H1 (cell line): Measurements from ENCODE around the gene C11orf54. TPM values are rescaled to one million over a fixed set of nuclear protein-coding genes. Genes with fewer than 3 reads are reported as not detected.

Experiments used
- ATF3 ChIP-seq: IDR thresholded peaks from 2 replicates; pipeline ENCODE4 v1.6.1; 2011; ENCODE audit warnings: low read depth, mild to moderate bottlenecking, low read length; ENCODE audit not compliant: insufficient read depth
- E2F6 ChIP-seq: IDR thresholded peaks from 2 replicates; pipeline ENCODE4 v1.6.1; 2012; ENCODE audit warnings: inconsistent platforms
- EGR1 ChIP-seq: IDR thresholded peaks from 2 replicates; pipeline ENCODE4 v1.6.1; 2011; ENCODE audit warnings: low read depth, low read length, borderline replicate concordance
- KDM4A ChIP-seq: IDR thresholded peaks from one replicate; pipeline ENCODE4 v1.7.1; 2012; ENCODE audit warnings: low read depth, mild to moderate bottlenecking, moderate library complexity, low read length, inconsistent platforms; ENCODE audit not compliant: severe bottlenecking
- polyA plus RNA-seq, 7 experiments: library from polyadenylated mRNA; depleted of rRNA in 3 of 7; stranded (reverse) in 5 of 7; unstranded in 2 of 7; fragments of >200 nt in 5 of 7; fragments of 200-250 nt in 2 of 7; gene quantifications; 1 replicate in 5 of 7; 2 replicates in 1 of 7; 4 replicates in 1 of 7; pipeline versions ENCODE4 v1.2.1 to v1.2.3, GENCODE V29; 2011 to 2013; ENCODE audit warnings: missing spikeins in 2 of 7, mixed read lengths in 2 of 7
- total RNA-seq: library from RNA; stranded (reverse); fragmentation: NEBNext Ultra II Directional; extraction: Animal tissue kit (Norgen Biotek cat#: 25700); gene quantifications from 2 replicates; pipeline ENCODE4 v1.2.1, GENCODE V29; 2021
- TF ChIP-seq, protein P1 (sequence below), 3 experiments: IDR thresholded peaks; 1 replicate in 2 of 3; 2 replicates in 1 of 3; pipeline versions ENCODE4 v1.5.1 to v1.6.1; 2011; ENCODE audit warnings: low read length in 3 of 3, mild to moderate bottlenecking in 3 of 3, inconsistent platforms in 2 of 3, low read depth in 1 of 3, moderate library complexity in 1 of 3; ENCODE audit not compliant: insufficient read depth in 1 of 3; ENCODE audit errors: control extremely low read depth in 1 of 3
- TF ChIP-seq, protein P2 (sequence below): IDR thresholded peaks from 2 replicates; pipeline ENCODE4 v1.6.1; 2012; ENCODE audit warnings: low read length, inconsistent platforms

The C11orf54 gene
- total and polyA plus RNA-seq, 2 of the 8 experiments (the other 6 are each of a cell fraction or from before 2014, with no cell fraction given) = 14.7 to 24.5 TPM

- TF ChIP-seq, protein P1, sequence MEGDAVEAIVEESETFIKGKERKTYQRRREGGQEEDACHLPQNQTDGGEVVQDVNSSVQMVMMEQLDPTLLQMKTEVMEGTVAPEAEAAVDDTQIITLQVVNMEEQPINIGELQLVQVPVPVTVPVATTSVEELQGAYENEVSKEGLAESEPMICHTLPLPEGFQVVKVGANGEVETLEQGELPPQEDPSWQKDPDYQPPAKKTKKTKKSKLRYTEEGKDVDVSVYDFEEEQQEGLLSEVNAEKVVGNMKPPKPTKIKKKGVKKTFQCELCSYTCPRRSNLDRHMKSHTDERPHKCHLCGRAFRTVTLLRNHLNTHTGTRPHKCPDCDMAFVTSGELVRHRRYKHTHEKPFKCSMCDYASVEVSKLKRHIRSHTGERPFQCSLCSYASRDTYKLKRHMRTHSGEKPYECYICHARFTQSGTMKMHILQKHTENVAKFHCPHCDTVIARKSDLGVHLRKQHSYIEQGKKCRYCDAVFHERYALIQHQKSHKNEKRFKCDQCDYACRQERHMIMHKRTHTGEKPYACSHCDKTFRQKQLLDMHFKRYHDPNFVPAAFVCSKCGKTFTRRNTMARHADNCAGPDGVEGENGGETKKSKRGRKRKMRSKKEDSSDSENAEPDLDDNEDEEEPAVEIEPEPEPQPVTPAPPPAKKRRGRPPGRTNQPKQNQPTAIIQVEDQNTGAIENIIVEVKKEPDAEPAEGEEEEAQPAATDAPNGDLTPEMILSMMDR (IDR thresholded peaks at IDR 0.05; ENCODE audit: control extremely low read depth in 1 of 3, insufficient read depth in 1 of 3, low read depth in 1 of 3, low read length in 3 of 3) = no peak
- TF ChIP-seq KDM4A (no peak), EGR1 (no peak), E2F6 (no peak), ATF3 (no peak)
- TF ChIP-seq, protein P2, sequence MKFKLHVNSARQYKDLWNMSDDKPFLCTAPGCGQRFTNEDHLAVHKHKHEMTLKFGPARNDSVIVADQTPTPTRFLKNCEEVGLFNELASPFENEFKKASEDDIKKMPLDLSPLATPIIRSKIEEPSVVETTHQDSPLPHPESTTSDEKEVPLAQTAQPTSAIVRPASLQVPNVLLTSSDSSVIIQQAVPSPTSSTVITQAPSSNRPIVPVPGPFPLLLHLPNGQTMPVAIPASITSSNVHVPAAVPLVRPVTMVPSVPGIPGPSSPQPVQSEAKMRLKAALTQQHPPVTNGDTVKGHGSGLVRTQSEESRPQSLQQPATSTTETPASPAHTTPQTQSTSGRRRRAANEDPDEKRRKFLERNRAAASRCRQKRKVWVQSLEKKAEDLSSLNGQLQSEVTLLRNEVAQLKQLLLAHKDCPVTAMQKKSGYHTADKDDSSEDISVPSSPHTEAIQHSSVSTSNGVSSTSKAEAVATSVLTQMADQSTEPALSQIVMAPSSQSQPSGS = no peak
Observed at GRCh38 chr11:93770160-93770559, 28.7 kb downstream of the C11orf54 start (continued).
